Ascending aorta (tissue), 2 donors: Measurements from ENCODE around the gene ZNF148. TPM values are rescaled to one million over a fixed set of nuclear protein-coding genes. Genes with fewer than 3 reads are reported as not detected.
A peak's percentile ranks its signal among the peaks of the same experiment; 100 is the strongest.

Experiments used
- DNase-seq, 2 donors: peaks; one replicate each; pipeline ENCODE4 v3.0.0-alpha.2; 2019; ENCODE audit warnings: low spot score in 2 of 2
- H3K27ac ChIP-seq, 2 donors: fragments of 200-600 bp; sonication (generic); one replicate each; pipeline ENCODE4 v1.5.1; 2016 to 2017; ENCODE audit warnings: mild to moderate bottlenecking in 1 of 2
- H3K27me3 ChIP-seq: fragments of 200-600 bp; sonication (generic); one replicate; pipeline ENCODE4 v1.5.1; 2017
- H3K36me3 ChIP-seq, 2 donors: fragments of 200-600 bp; sonication (generic); one replicate each; pipeline ENCODE4 v1.5.1; 2016
- H3K4me1 ChIP-seq, 2 donors: fragments of 200-600 bp; sonication (generic); one replicate each; pipeline ENCODE4 v1.5.1; 2016 to 2017; ENCODE audit warnings: mild to moderate bottlenecking in 1 of 2
- H3K4me3 ChIP-seq, 2 donors: fragments of 200-600 bp; sonication (generic); one replicate each; pipeline ENCODE4 v1.5.1; 2016 to 2017; ENCODE audit warnings: mild to moderate bottlenecking in 1 of 2
- H3K9me3 ChIP-seq, 2 donors: fragments of 200-600 bp; sonication (generic); one replicate each; pipeline ENCODE4 v1.5.1; 2016
- CTCF ChIP-seq, 3 experiments: fragments of 200-600 bp in 2 of 3; fragments of 450-650 bp in 1 of 3; sonication (generic) in 2 of 3; IDR thresholded peaks; one replicate each; pipeline ENCODE4 v1.5.1; 2016 to 2019; ENCODE audit warnings: antibody characterized with exemption in 3 of 3, mild to moderate bottlenecking in 1 of 3, moderate library complexity in 1 of 3
- intact Hi-C: fragments of 100-400 bp; cut with DNase I; formaldehyde crosslinking; loops from one replicate; pipeline ENCODE4 v1.15.1; 2023
- total RNA-seq: library from RNA; depleted of rRNA; stranded (reverse); fragments of >200 nt; gene quantifications from one replicate; pipeline ENCODE4 v1.1.0, GENCODE V29; 2016

Gene ZNF148
- 10.0 TPM for total RNA-seq

GRCh38 chr3:125374996-125375941 is at the start of gene ZNF148:
Gene ZNF148 (minus strand): TSS chr3:125375325. CDS start chr3:125313640, 61,685 bp downstream.
- Histone ChIP-seq H3K4me1 (peaks cover 0 to 13% of the 10 kb centered on the region in 2 donors), H3K27ac (peak within 1 kb of the TSS; percentile 76 to 88), H3K36me3 (no peaks in the 10 kb centered on the region), H3K27me3 (no peaks in the 10 kb centered on the region), H3K4me3 (peak within 1 kb of the TSS; percentile 90 to 98), H3K9me3 (no peaks in the 10 kb centered on the region)
- TF ChIP-seq CTCF (IDR thresholded peaks at IDR 0.05): no peak
- intact Hi-C loops: no loop called here
- peak; percentile 63 to 93 for DNase-seq

GRCh38 chr3:125418306-125418705 is 43.2 kb upstream of the ZNF148 start:
- no peak overlapping the region for H3K4me3 ChIP-seq
- H3K36me3 ChIP-seq: no peaks in the 10 kb centered on the region
- H3K27ac ChIP-seq: no peak overlapping the region
- intact Hi-C loops: no loop called here
- no peaks in the 10 kb centered on the region for H3K4me1 ChIP-seq
- H3K9me3 ChIP-seq: no peaks in the 10 kb centered on the region
- H3K27me3 ChIP-seq: no peaks in the 10 kb centered on the region
- DNase-seq: no peak
- no peak for TF ChIP-seq CTCF (IDR thresholded peaks at IDR 0.05)

- Histone ChIP-seq H3K27me3 (no peaks in the 10 kb centered on the region), H3K4me3 (no peak overlapping the region), H3K36me3 (no peaks in the 10 kb centered on the region), H3K4me1 (no peaks in the 10 kb centered on the region), H3K27ac (no peak overlapping the region), H3K9me3 (no peaks in the 10 kb centered on the region)
- no peak for DNase-seq
- intact Hi-C loops: no loop called here
- TF ChIP-seq CTCF (IDR thresholded peaks at IDR 0.05): no peak
These were observed 41.1 kb upstream of the ZNF148 start for GRCh38 chr3:125416235-125416634.

- no peak for DNase-seq
- Histone ChIP-seq H3K9me3 (no peaks in the 10 kb centered on the region), H3K36me3 (no peaks in the 10 kb centered on the region), H3K4me1 (no peaks in the 10 kb centered on the region), H3K4me3 (no peak overlapping the region), H3K27me3 (no peaks in the 10 kb centered on the region), H3K27ac (no peak overlapping the region)
- intact Hi-C loops: no loop called here
- TF ChIP-seq CTCF (IDR thresholded peaks at IDR 0.05): no peak
These were observed 39.5 kb upstream of the ZNF148 start for GRCh38 chr3:125414669-125415068.

- Histone ChIP-seq H3K27ac (no peak overlapping the region), H3K4me1 (no peaks in the 10 kb centered on the region), H3K27me3 (no peaks in the 10 kb centered on the region), H3K36me3 (no peaks in the 10 kb centered on the region), H3K4me3 (no peak overlapping the region), H3K9me3 (no peaks in the 10 kb centered on the region)
- intact Hi-C loops: no loop called here
- TF ChIP-seq CTCF (IDR thresholded peaks at IDR 0.05): no peak
- no peak for DNase-seq
These were observed 35.8 kb upstream of the ZNF148 start for GRCh38 chr3:125410922-125411321.
